GM18858 (cell line): ENCODE measurements around the gene CCDC142.
"Not testable (repeated sequence)": the region's sequence is repeated elsewhere in the genome, so short reads cannot be mapped to it uniquely, and the experiment has no call there.

ENCODE experiments used
- ATAC-seq: cut with Tn5 transposase; IDR thresholded peaks from one replicate; pipeline ENCODE4 v1.9.1; 2021; ENCODE audit not compliant: unreplicated experiment

Gene CCDC142

GRCh38 chr2:74471332-74472065 lies 11.3 kb downstream of the CCDC142 start:
- ATAC-seq = no peak

GRCh38 chr2:74470742-74471141 lies 12.1 kb downstream of the CCDC142 start:
- not testable (repeated sequence) for ATAC-seq

GRCh38 chr2:74464406-74464805 lies 18.4 kb downstream of the CCDC142 start:
- ATAC-seq = no peak

GRCh38 chr2:74462786-74463105 lies 20.1 kb downstream of the CCDC142 start:
- no peak for ATAC-seq

- no peak for ATAC-seq
These were observed 20.6 kb downstream of the CCDC142 start for GRCh38 chr2:74462054-74462785.

- no peak for ATAC-seq
These were observed 21.4 kb downstream of the CCDC142 start for GRCh38 chr2:74461187-74462053.

- not testable (repeated sequence) for ATAC-seq
These were observed 22.6 kb downstream of the CCDC142 start for GRCh38 chr2:74460187-74460586.

GRCh38 chr2:74459503-74460118 lies 23.2 kb downstream of the CCDC142 start:
- ATAC-seq = not testable (repeated sequence)

GRCh38 chr2:74458938-74459363 lies 23.8 kb downstream of the CCDC142 start:
- no peak for ATAC-seq

- ATAC-seq = peak; percentile 83
These were observed 24.5 kb downstream of the CCDC142 start, which contains the start of gene WBP1 for GRCh38 chr2:74458132-74458937. TSS of gene WBP1 (plus strand) at chr2:74458438. CDS start at chr2:74458603, 165 bp downstream.

- peak; percentile 19 for ATAC-seq
These were observed 25.2 kb downstream of the CCDC142 start for GRCh38 chr2:74457549-74458131.

GRCh38 chr2:74457129-74457548 lies 25.7 kb downstream of the CCDC142 start:
- no peak for ATAC-seq

- peak; percentile 43 for ATAC-seq
These were observed 27.9 kb downstream of the CCDC142 start, which contains the start of gene INO80B for GRCh38 chr2:74454654-74455511. TSS of gene INO80B (plus strand) at chr2:74455087. CDS start at chr2:74455117, 30 bp downstream.

GRCh38 chr2:74450570-74451190 lies 32.1 kb downstream of the CCDC142 start:
- no peak for ATAC-seq

- ATAC-seq = no peak
These were observed 34.0 kb downstream of the CCDC142 start for GRCh38 chr2:74448771-74449170.

GRCh38 chr2:74447230-74447999 lies 35.4 kb downstream of the CCDC142 start:
- ATAC-seq = no peak

GRCh38 chr2:74444498-74445318 lies 38.1 kb downstream of the CCDC142 start:
- ATAC-seq = no peak
